Upper lobe of right lung (tissue), 1 donor: ENCODE results near the gene TGIF1. TPM values are rescaled to one million over a fixed set of nuclear protein-coding genes. Genes with fewer than 3 reads are reported as not detected.
A peak's percentile ranks its signal among the peaks of the same experiment; 100 is the strongest.

Source experiments
- ATAC-seq: fragments of 200-7000 bp; cut with Tn5 transposase; one replicate; pipeline ENCODE4 v1.9.1; 2020; ENCODE audit warnings: mild to moderate bottlenecking, moderate library complexity
- DNase-seq: peaks from one replicate; pipeline ENCODE4 v3.0.0-alpha.2; 2020
- H3K27ac ChIP-seq: fragments of 200-600 bp; one replicate; pipeline ENCODE4 v1.8.0; 2022
- H3K27me3 ChIP-seq: fragments of 200-600 bp; one replicate; pipeline ENCODE4 v1.8.0; 2022; ENCODE audit warnings: mild to moderate bottlenecking
- H3K36me3 ChIP-seq: fragments of 200-600 bp; one replicate; pipeline ENCODE4 v1.8.0; 2022
- H3K4me1 ChIP-seq: fragments of 200-600 bp; one replicate; pipeline ENCODE4 v1.8.0; 2022
- H3K4me3 ChIP-seq: fragments of 200-600 bp; one replicate; pipeline ENCODE4 v1.8.0; 2022; ENCODE audit warnings: mild to moderate bottlenecking
- H3K9me3 ChIP-seq: fragments of 200-600 bp; one replicate; pipeline ENCODE4 v1.8.0; 2022
- CTCF ChIP-seq: fragments of 200-600 bp; IDR thresholded peaks from one replicate; pipeline ENCODE4 v1.8.0; 2022; ENCODE audit warnings: antibody characterized with exemption
- intact Hi-C: fragments of 100-400 bp; cut with DNase I; formaldehyde crosslinking; loops from one replicate; pipeline ENCODE4 v1.11.0; 2022
- total RNA-seq: library from RNA; stranded (reverse); fragmentation: NEBNext Ultra II Directional; extraction: Animal tissue kit (Norgen Biotek cat#: 25700); gene quantifications from one replicate; pipeline ENCODE4 v1.2.1, GENCODE V29; 2021
- donor health status: DM: no; HTN: yes; CAD: no; lungs with severe emphysema.

TGIF1 gene
- total RNA-seq, 1 donor from 2014 or later: 48.4 TPM

GRCh38 chr18:3441290-3441689, 8.7 kb upstream of the TGIF1 start:
- intact Hi-C loops: no loop called here
- no peak for DNase-seq
- ATAC-seq: peak; percentile 87

GRCh38 chr18:3442919-3443318, 7.1 kb upstream of the TGIF1 start:
- no peak for TF ChIP-seq CTCF
- H3K9me3 ChIP-seq: no peaks in the 10 kb centered on the region
- H3K36me3 ChIP-seq: no peaks in the 10 kb centered on the region
- no peaks in the 10 kb centered on the region for H3K27me3 ChIP-seq
- ATAC-seq: no peak
- no peak overlapping the region for H3K27ac ChIP-seq
- H3K4me1 ChIP-seq: peaks cover 13% of the 10 kb centered on the region
- DNase-seq: no peak
- intact Hi-C loops: no loop called here
- no peak overlapping the region for H3K4me3 ChIP-seq

More at GRCh38 chr18:3441290-3441689, 8.7 kb upstream of the TGIF1 start:
- Histone ChIP-seq H3K36me3 (no peaks in the 10 kb centered on the region), H3K27me3 (no peaks in the 10 kb centered on the region), H3K4me3 (no peak overlapping the region), H3K9me3 (no peaks in the 10 kb centered on the region), H3K4me1 (peaks cover 4% of the 10 kb centered on the region), H3K27ac (no peak overlapping the region)
- peak; percentile 34 for TF ChIP-seq CTCF

- Histone ChIP-seq H3K27ac (no peak overlapping the region), H3K4me1 (peaks cover 13% of the 10 kb centered on the region), H3K4me3 (no peak overlapping the region), H3K36me3 (no peaks in the 10 kb centered on the region), H3K27me3 (no peaks in the 10 kb centered on the region), H3K9me3 (no peaks in the 10 kb centered on the region)
- ATAC-seq (no peak), DNase-seq (no peak)
- intact Hi-C loops: no loop called here
- no peak for TF ChIP-seq CTCF
These were observed 5.7 kb upstream of the TGIF1 start for GRCh38 chr18:3444296-3444695.

GRCh38 chr18:3444954-3445353, 5.0 kb upstream of the TGIF1 start:
- H3K9me3 ChIP-seq: no peaks in the 10 kb centered on the region
- intact Hi-C loops: no loop called here

GRCh38 chr18:3447068-3447894, 2.7 kb upstream of the TGIF1 start:
- H3K27ac ChIP-seq: peak overlapping the region; percentile 99
- peak; percentile 82 for DNase-seq
- intact Hi-C loops: no loop called here

More at GRCh38 chr18:3444954-3445353, 5.0 kb upstream of the TGIF1 start:
- Histone ChIP-seq H3K27me3 (no peaks in the 10 kb centered on the region), H3K4me1 (peaks cover 13% of the 10 kb centered on the region), H3K27ac (no peak overlapping the region), H3K4me3 (no peak overlapping the region), H3K36me3 (no peaks in the 10 kb centered on the region)
- TF ChIP-seq CTCF: no peak
- no peak for DNase-seq
- ATAC-seq: no peak

More at GRCh38 chr18:3447068-3447894, 2.7 kb upstream of the TGIF1 start:
- peaks cover 13% of the 10 kb centered on the region for H3K4me1 ChIP-seq
- TF ChIP-seq CTCF: no peak
- no peaks in the 10 kb centered on the region for H3K36me3 ChIP-seq
- ATAC-seq: no peak
- peak overlapping the region; percentile 79 for H3K4me3 ChIP-seq
- no peaks in the 10 kb centered on the region for H3K27me3 ChIP-seq
- H3K9me3 ChIP-seq: no peaks in the 10 kb centered on the region
